ENCODE results near the gene ARHGEF17.

DNA sequence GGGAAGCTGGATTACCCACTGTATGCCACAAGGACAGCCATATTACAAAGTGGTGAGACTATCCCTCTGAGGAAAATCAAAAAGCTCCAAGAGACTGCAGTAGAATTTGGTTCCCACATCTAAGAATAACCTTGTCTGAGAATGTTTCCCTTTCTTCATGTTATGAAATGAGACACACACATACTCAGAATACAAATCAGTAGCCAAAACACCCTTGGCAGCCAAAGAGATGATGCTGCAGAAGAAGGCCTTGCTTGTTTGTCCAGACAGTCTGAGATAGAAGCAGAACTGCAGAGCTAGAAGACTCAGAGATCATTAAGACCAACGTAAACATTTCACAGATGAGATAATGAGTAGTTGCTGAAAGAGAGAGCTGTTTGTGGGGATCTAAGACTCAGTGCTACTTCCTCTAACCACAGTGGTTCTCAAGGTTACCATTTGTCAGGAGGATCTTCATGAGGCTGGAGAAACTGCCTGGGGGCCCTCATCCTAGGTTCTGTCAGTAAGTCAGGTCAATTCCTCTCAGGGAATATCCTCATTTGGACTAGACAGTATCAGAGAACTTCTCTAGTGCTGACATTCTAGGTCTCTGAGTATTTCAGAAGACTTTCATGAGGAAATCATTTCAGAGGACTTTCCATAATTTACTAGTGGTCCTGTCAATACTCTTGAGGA is 107.0 kb downstream of the ARHGEF17 start:
- no peak for TF ChIP-seq SP4 (IDR thresholded peaks at IDR 0.05; ENCODE audit: low read length)
- TF ChIP-seq SP1 (IDR thresholded peaks at IDR 0.05; ENCODE audit: low read depth, low read length): no peak
- no peak for TF ChIP-seq CTCF (IDR thresholded peaks at IDR 0.05; ENCODE audit: control extremely low read depth in 1 of 3, insufficient read depth in 1 of 3, low read depth in 1 of 3, low read length in 3 of 3)

Measured in H1 (cell line).